ENCODE data around the gene MRPS18B.

Gene MRPS18B

GRCh38 chr6:30610065-30610464 is 7.6 kb upstream of the MRPS18B start:
- no peak for DNase-seq

DNA sequence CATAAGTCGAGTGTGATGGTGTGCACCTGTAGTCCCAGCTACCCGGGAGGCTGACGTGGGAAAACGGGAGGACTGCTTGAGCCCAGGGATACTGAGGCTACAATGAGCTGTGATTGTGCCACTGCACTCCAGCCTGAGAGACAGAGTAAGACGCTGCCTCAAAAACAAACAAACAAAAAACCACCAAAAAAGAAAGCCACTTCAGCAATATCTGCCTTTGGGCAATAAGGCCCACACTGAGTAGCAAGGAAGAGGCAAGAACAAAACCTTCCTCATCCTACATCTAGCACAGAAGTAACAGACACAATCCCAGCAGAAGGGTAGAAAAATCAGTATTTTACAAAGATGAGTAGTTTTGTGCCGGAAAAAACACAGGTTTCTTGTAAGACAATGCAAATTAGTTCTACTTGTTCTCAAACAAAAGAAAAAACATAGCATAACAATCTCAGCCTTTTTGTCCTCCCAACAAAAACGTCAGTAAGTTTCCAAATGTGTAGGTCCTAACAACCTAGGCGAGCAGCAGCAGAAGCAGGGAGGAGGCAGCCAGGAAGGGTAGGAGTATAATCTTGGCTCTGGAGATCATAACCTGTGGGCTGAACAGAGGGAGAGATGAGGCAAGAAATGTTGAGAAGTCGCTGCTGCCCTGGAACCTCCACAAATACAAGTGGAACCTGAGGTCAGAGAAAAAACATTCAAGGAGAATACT is 6.3 kb upstream of the MRPS18B start:
- no peak for DNase-seq

GRCh38 chr6:30611856-30612194 is 5.8 kb upstream of the MRPS18B start:
- no peak for DNase-seq

- no peak for DNase-seq
Observed at GRCh38 chr6:30612213-30612612, 5.4 kb upstream of the MRPS18B start.

DNA sequence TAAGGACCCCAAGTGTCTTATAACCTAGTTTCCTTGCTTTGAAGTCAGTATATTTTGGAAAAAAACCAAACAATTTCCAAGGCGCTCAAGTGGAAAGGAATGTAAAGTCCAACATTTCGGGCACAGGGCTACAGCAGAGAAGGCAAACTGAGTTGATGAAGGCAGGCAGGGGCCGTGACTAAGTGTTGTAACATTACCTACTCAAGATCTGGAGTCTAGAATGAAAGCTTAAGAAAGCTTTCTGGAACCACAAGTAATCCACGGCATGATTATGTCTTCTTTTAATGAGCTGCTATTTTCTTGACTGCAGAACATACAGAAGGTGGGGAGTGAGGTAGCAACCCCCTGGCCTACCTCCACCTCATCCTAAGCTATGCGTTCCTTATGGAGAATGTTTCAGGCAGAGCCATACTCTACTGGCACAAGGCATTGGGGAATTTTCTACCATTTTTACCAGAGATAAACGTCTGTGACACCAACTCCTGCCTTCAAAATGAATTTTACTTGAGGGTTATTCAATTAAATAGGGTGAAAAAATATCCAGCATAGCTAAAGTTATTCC is 4.9 kb upstream of the MRPS18B start:
- DNase-seq, result no peak

GRCh38 chr6:30613251-30614043 is 4.2 kb upstream of the MRPS18B start:
- no peak for DNase-seq

DNA sequence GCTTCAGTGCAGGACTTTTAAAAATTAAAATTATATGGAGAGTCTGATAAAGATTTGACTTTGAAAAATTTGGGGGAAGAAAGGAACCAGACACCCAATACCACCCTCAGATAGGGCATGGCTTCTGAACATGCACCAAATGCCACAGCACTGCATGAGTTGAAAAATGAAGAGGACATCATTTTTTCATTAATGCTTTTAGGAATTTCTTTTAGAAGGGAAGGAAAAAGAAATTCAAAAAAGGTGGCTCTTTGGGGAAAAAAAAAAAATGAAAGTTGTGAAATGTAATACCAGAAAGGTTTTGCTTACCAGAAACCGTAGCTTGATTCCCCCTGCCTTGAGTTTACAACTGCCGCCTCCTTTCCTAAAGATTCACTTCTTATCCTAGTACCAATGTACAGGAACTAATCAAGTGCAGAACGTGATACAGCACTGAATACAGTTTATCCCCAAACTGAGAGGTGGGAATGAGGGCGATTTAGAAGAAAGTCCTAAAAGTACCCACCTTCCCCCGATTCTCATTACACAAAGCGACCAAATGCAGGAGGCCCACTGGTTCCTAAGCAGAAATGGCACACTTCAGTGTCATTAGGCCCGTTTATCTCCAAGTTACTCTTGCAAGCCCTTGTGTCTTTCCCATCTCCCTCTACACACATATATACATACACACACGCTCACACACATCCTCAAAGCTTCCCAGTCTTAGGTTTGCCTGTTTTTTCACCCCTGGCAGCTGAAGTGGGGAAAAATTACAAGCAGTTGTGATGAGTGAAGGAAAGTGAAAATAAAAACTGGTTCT is 3.4 kb upstream of the MRPS18B start:
- no peak for DNase-seq

GRCh38 chr6:30614843-30615218 is 2.8 kb upstream of the MRPS18B start:
- peak; percentile 85 for DNase-seq

DNA sequence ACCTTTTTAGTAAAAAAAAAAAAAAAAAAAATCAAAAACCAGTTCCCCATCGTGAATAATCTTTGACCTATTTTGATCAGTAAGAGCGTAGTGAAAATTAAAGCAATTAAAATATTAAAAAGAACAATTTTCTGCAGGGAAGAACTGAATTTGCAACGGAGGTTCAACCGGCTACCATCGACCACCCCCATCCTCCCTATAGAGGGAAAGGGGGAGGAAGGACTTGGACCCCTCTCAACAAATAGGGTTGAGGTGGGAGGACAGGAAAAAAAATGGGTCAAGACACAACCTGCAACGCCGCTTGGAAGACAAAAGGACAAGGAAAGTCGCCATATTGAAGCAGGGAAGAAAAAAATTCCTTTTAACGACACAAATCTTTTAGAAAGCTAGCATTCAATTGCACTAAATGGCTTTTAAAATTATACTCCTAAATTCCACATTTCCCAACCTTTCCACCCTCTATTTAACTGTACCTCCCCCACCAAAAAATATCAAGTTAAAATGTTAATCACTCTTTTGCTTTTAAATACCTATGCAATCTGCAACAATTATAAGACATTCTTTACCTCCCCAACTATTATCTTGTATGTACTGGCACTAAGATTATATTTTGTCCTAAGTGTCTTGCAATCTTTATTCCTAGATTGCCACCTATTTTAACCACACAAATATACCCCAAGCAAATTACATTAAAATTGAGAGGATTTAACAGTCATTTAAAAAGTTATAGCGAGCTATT is 2.3 kb upstream of the MRPS18B start:
- DNase-seq, result peak; percentile 36

DNA sequence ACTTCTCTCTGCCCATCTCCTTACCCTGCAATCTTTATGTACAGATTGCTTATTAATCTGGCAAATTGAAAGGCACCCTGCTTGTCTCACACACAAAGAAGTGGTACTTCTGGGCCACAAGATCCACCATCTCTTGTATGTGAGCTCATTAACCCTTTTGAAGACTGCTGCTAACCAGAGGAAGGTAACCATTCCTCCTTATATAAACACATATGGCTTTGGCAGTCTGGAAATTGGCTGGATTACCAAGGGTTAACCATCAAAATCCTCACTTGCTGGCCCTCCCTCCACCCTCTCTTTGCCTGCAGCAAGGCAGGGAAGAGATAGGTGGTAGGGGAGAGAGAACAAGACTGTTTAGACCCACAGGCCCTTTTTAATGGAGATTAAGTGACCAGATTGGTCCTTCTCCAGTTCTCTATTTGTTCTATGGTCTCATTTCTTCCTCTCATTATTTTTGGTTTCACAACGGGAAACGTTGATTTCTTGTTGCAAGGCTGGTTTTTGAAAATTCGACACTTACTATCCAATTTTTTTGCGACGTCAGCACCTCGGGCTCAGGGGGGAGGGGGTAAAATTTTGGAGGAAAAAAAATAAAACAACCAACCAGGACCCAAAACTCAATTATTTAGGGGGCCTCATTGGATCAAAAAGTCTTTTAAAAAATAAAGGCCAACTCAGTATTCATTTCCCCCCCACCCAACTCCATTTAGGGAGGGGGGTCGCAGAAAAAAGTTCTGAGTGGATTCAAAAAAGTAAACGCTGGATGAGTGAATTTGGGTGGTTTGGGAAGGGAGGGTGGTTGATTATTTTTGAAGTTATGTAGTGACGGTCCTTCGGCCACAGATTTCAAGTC is 1.5 kb upstream of the MRPS18B start:
- DNase-seq, result peak; percentile 32

DNA sequence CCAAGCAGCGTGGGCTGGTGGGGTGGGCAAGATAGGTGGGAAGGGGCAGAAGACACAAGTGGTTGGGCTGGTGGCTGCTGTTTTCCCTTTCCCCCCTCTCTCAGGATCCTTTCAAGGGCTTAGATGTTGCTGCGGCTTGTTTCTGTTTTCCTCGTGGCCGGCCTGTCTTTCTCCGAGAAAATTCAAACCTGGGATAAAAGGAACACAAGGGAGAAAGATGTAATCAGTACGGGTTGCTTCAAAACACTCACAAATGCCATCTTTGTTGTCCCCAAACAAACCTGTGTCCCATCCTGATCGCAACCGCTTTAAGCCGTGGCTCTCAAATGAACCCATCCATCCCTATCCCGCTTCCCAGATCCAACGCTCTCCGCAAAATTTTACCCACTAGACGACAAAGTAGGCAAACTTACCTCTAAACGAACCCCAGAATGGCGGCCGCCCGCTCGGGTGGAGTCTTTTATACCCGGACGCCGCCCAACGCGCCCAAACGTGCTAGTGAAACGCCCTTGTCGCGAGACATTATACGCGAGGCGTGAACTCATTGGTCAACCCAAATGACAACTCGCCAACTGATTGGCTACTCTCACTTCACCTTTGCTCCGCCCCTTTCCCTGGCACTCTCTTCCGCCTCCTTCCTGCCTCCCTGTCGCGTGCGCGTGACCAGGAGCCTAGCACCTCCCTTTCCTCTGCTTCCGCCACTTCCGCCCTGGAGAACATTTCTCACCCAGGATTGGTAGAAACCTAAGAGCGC is 652 bp upstream of the MRPS18B start, which contains the start of gene PPP1R10:
TSS of gene PPP1R10 (minus strand) at position 433 of the 754 bp plus-strand sequence. CDS start 7,299 bp downstream, outside the sequence.
- DNase-seq, result peak; percentile 97

DNA sequence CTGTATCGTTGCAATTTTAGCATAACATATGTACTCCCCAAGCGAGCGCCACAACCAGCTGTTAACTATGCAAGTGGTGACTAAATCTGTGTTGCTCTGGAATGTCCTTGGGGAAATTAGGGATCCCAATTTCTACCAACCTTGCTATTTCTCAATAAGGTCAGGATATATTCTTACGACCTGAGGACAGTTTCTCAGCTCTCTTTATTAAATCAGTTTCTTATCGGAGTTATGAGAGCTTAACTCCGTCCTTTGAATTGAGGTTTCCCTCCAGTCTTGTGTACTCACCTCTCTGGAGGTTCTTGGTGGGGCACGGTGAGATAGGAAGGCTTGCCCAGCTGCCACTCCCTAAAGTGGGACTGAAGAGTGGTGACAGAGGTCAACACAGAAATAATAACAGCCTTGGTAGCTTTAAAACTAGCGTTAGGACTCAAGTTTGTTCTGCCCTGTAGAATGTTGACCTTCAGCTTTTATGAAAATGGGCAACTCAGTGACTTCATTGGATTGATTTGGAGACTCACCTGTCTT is 694 bp downstream of the MRPS18B start:
- DNase-seq, result no peak

DNA sequence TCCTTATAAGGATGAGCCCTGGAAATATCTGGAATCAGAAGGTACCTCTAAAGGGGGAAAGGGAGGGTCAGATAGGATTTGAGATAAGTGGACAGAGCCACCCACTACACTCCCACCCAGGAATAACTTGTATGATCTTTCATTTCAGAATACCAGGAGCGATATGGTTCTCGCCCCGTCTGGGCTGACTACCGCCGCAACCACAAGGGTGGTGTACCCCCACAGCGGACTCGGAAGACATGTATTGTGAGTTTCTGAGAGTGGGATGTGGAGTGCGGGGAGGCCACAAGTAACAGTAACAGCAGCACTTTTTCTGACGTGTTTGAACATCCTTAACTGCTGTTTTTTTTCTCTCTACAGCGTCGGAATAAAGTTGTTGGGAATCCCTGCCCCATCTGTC is 1.9 kb downstream of the MRPS18B start:
- DNase-seq, result no peak

GRCh38 chr6:30625511-30625910 is 7.9 kb downstream of the MRPS18B start:
- DNase-seq, result no peak

DNA sequence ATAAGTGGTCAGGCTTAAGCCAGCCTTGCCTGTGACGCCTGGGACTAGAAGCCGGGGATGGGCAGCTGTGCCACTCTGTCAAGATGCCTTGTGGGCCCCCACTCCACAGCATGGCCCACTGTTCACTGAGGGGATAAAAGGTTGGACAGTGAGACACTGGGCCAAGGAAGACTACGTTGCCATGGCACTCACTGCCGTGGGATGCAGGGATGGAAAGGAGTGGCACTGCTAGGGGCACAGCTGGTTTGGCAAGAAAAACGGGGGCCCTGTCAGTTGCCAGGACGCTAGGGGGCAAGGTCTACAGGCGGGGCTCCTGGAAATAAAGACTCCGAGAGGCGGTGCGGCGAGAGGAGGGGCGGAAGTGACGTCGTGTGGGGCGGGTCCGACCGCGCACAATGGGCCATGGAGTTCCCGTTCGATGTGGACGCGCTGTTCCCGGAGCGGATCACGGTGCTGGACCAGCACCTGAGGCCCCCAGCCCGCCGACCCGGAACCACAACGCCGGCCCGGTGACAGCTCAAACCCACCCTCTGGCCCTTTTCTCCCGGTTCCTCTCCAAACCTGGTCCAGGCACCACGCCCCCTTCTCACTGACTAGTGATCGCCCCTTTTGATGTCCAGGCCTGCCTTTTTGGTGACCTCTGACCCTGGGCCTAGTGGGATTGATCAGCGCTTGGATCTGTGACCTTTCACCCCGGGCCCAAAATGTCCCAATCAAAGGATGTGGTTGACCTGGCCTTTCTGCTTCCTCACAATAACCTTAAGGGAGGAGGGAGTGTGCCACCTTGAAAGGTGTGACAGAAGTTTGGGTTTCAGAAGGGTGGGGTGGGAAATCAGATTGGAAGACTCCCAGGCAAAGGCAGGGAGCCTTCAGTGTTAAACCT is 9.1 kb downstream of the MRPS18B start, which contains the start of gene ATAT1:
TSS of gene ATAT1 (plus strand) at position 391 of the 883 bp plus-strand sequence.
- peak; percentile 90 for DNase-seq

DNA sequence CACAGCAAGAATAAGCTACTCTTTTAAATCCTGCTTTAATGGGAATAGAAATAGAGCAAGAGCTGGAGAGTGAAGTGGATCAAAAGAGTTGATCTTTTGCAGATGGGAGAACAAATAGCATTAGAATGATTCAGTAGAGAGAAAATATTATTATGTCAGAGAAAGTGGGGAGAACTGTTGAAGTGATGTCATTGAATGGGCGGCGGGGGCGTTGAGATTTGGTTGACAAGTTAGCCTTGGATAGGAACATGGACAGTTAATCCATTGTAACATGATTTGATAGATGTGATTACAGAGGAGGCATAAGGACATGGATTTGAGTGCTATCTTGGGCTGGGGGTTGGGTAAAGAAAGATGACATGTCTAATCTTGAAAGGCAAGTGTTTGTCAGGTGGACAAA is 18.2 kb downstream of the MRPS18B start:
- no peak for DNase-seq

- DNase-seq, result no peak
Observed at GRCh38 chr6:30640481-30640880, 22.8 kb downstream of the MRPS18B start.

- no peak for DNase-seq
Observed at GRCh38 chr6:30641048-30641447, 23.4 kb downstream of the MRPS18B start.

DNA sequence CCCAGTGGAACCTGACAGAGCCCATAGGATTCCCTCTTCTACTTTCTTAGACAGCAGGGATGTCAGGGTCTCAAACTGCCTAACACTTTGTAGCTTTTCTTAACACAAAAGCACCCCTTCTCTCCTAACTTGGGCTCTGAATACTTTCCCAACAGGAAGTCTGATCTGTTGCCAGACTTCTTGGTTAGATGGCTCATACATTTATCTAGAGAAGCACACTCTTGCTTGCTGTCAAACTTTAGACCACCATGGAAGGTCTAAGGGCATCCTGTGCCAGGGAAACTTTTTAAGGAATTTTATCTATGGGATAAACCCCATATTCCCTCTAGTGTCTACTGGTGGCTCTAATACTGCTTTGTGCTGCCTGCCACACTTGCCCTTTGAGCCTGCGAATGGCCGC is 26.0 kb downstream of the MRPS18B start:
- no peak for DNase-seq
